IMR-90 (cell line): Measurements from ENCODE around the gene DPP6. TPM values are rescaled to one million over a fixed set of nuclear protein-coding genes. Genes with fewer than 3 reads are reported as not detected.

ENCODE experiments used
- ATAC-seq: fragments of 200-7000 bp; cut with Tn5 transposase; 2 replicates; pipeline ENCODE4 v1.9.1; 2020; ENCODE audit warnings: low read depth, mild to moderate bottlenecking, moderate library complexity
- BruUV-seq: library from RNA; stranded (reverse); fragments of 400-500 nt; replicated peaks from 2 replicates; lab custom pipeline; 2021; lab: Mats Ljungman, UMichigan
- CTCF ChIA-PET: fragments of 300-600 bp; formaldehyde crosslinking; extraction: SDS; loops from one replicate; lab custom pipeline; 2021; ENCODE audit warnings: antibody characterized with exemption; lab: Yijun Ruan, JAX
- POLR2A ChIA-PET: fragments of 300-600 bp; sonication (Branson Sonifier 250); formaldehyde crosslinking; loops from one replicate; lab custom pipeline; 2022; ENCODE audit warnings: antibody characterized with exemption; ENCODE audit not compliant: unreplicated experiment; lab: Charles Lee
- DNase-seq: peaks from one replicate; pipeline ENCODE4 v3.0.0; 2013
- H2AFZ ChIP-seq: replicated peaks from 2 replicates; pipeline ENCODE3; 2013; ENCODE audit warnings: low read length, mild to moderate bottlenecking; ENCODE audit not compliant: poor library complexity
- H2AK5ac ChIP-seq: 2 replicates; pipeline ENCODE4 v1.6.1; 2013; ENCODE audit warnings: low read depth, low read length, inconsistent platforms
- H2AK9ac ChIP-seq: replicated peaks from 2 replicates; pipeline ENCODE3; 2013; ENCODE audit warnings: mild to moderate bottlenecking, low read depth, low read length, moderate library complexity; ENCODE audit not compliant: poor library complexity
- H2BK120ac ChIP-seq: 2 replicates; pipeline ENCODE4 v1.6.1; 2013; ENCODE audit warnings: low read depth, low read length, inconsistent platforms
- H2BK15ac ChIP-seq: 3 replicates; pipeline ENCODE4 v1.6.1; 2013; ENCODE audit warnings: low read depth, low read length, inconsistent platforms
- H2BK20ac ChIP-seq: 2 replicates; pipeline ENCODE4 v1.6.1; 2013; ENCODE audit warnings: low read depth, mild to moderate bottlenecking, inconsistent platforms, low read length, moderate library complexity
- H2BK5ac ChIP-seq: 2 replicates; pipeline ENCODE4 v1.6.1; 2013; ENCODE audit warnings: mild to moderate bottlenecking, low read depth, low read length, inconsistent platforms; ENCODE audit not compliant: poor library complexity, severe bottlenecking
- H3K14ac ChIP-seq: replicated peaks from 2 replicates; pipeline ENCODE4 v1.6.1; 2013; ENCODE audit warnings: low read depth, low read length, inconsistent platforms
- H3K18ac ChIP-seq: 2 replicates; pipeline ENCODE4 v1.6.1; 2013; ENCODE audit warnings: low read depth, low read length, control low read depth
- H3K23ac ChIP-seq: 2 replicates; pipeline ENCODE4 v1.6.1; 2013; ENCODE audit warnings: low read depth, low read length, inconsistent platforms
- H3K27ac ChIP-seq: 2 replicates; pipeline ENCODE4 v1.5.1; 2013; ENCODE audit warnings: mild to moderate bottlenecking, control low read depth, low read length; ENCODE audit not compliant: insufficient read depth
- H3K27me3 ChIP-seq: 2 replicates; pipeline ENCODE4 v1.6.1; 2013; ENCODE audit warnings: low read length; ENCODE audit not compliant: control insufficient read depth, insufficient read depth
- H3K36me3 ChIP-seq: 2 replicates; pipeline ENCODE4 v1.6.1; 2013; ENCODE audit warnings: low read length, mixed read lengths; ENCODE audit not compliant: control insufficient read depth, insufficient read depth
- H3K4ac ChIP-seq: 2 replicates; pipeline ENCODE4 v1.6.1; 2013; ENCODE audit warnings: low read depth, low read length, inconsistent platforms
- H3K4me1 ChIP-seq: 2 replicates; pipeline ENCODE4 v1.6.1; 2013; ENCODE audit warnings: low read length, mixed read lengths; ENCODE audit not compliant: control insufficient read depth, insufficient read depth
- H3K4me2 ChIP-seq: 2 replicates; pipeline ENCODE4 v1.6.1; 2013; ENCODE audit warnings: low read depth, mild to moderate bottlenecking, control low read depth, low read length, moderate library complexity
- H3K4me3 ChIP-seq: 2 replicates; pipeline ENCODE4 v1.5.1; 2013; ENCODE audit warnings: low read depth, mild to moderate bottlenecking, control low read depth, low read length, moderate library complexity; ENCODE audit not compliant: insufficient read depth
- H3K56ac ChIP-seq: 2 replicates; pipeline ENCODE4 v1.6.1; 2013; ENCODE audit warnings: low read length, inconsistent platforms; ENCODE audit not compliant: insufficient read depth; ENCODE audit errors: extremely low read depth
- H3K79me1 ChIP-seq, 2 experiments: 2 replicates each; pipeline ENCODE4 v1.6.1; 2013; ENCODE audit warnings: low read length in 2 of 2, inconsistent platforms in 1 of 2, low read depth in 1 of 2
- H3K9ac ChIP-seq: 2 replicates; pipeline ENCODE4 v1.6.1; 2013; ENCODE audit warnings: low read depth, low read length, control low read depth
- H3K9me1 ChIP-seq: 2 replicates; pipeline ENCODE4 v1.6.1; 2013; ENCODE audit warnings: low read length, inconsistent platforms; ENCODE audit not compliant: insufficient read depth
- H3K9me3 ChIP-seq: 2 replicates; pipeline ENCODE4 v1.6.1; 2013; ENCODE audit warnings: low read length; ENCODE audit not compliant: control insufficient read depth, insufficient read depth
- H4K20me1 ChIP-seq: 2 replicates; pipeline ENCODE4 v1.6.1; 2013; ENCODE audit warnings: low read length, inconsistent platforms; ENCODE audit not compliant: insufficient read depth
- H4K5ac ChIP-seq: 2 replicates; pipeline ENCODE4 v1.6.1; 2013; ENCODE audit warnings: mild to moderate bottlenecking, low read depth, low read length, control low read depth
- H4K8ac ChIP-seq, 2 experiments: 2 replicates each; pipeline ENCODE4 v1.6.1; 2013; ENCODE audit warnings: low read depth in 2 of 2, low read length in 2 of 2, control low read depth in 1 of 2, inconsistent platforms in 1 of 2
- H4K91ac ChIP-seq: 2 replicates; pipeline ENCODE4 v1.6.1; 2013; ENCODE audit warnings: low read depth, low read length, inconsistent platforms; ENCODE audit not compliant: insufficient read depth
- CHD1 ChIP-seq: IDR thresholded peaks from 2 replicates; pipeline ENCODE4 v1.6.1; 2012; ENCODE audit warnings: low read depth, low read length, improper control_type of control experiment
- FOS ChIP-seq: fragments of 150-350 bp; IDR thresholded peaks from 2 replicates; pipeline ENCODE4 v1.6.1; 2016; ENCODE audit warnings: low read depth, low read length
- MAFK ChIP-seq: IDR thresholded peaks from 2 replicates; pipeline ENCODE4 v1.6.1; 2012; ENCODE audit warnings: low read depth, low read length, improper control_type of control experiment
- MAZ ChIP-seq: IDR thresholded peaks from 2 replicates; pipeline ENCODE4 v1.6.1; 2012; ENCODE audit warnings: low read depth, mild to moderate bottlenecking, low read length, improper control_type of control experiment, moderate library complexity, borderline replicate concordance
- NFE2L2 ChIP-seq: fragments of 150-350 bp; IDR thresholded peaks from 2 replicates; pipeline ENCODE4 v1.6.1; 2016; ENCODE audit warnings: low read depth, mild to moderate bottlenecking, low read length
- RCOR1 ChIP-seq: IDR thresholded peaks from 2 replicates; pipeline ENCODE4 v1.6.1; 2012; ENCODE audit warnings: mild to moderate bottlenecking, low read length, improper control_type of control experiment; ENCODE audit not compliant: insufficient replicate concordance
- WGBS, 2 experiments: methylation state at CpG; one replicate each; pipeline versions ENCODE4 v1.1.5 to v1.1.7; 2013; ENCODE audit warnings: missing lambda C conversion rate in 2 of 2; ENCODE audit not compliant: insufficient read length in 1 of 2; ENCODE audit errors: extremely low coverage in 2 of 2; 5-methylcytosine and 5-hydroxymethylcytosine counted together
- dilution Hi-C: fragments of 300-500 bp; cut with HindIII; formaldehyde crosslinking; loops from one replicate; pipeline ENCODE4 v1.14.3; 2018; ENCODE audit warnings: low sequenced_read_pairs; ENCODE audit not compliant: unreplicated experiment
- in situ Hi-C: fragments of 300-500 bp; cut with MboI; formaldehyde crosslinking; loops from 3 replicates; pipeline ENCODE4 v1.14.3; 2019; ENCODE audit warnings: low sequenced_read_pairs, inconsistent platforms, mixed read lengths
- intact Hi-C: fragments of 100-400 bp; cut with micrococcal nuclease; formaldehyde crosslinking; loops from 2 replicates; pipeline ENCODE4 v1.10.0; 2022
- polyA plus RNA-seq, 3 experiments: library from polyadenylated mRNA; depleted of rRNA; stranded (reverse); fragments of >200 nt; gene quantifications; 2 replicates each; pipeline ENCODE4 v1.2.3, GENCODE V29; 2012; ENCODE audit warnings: low replicate concordance in 1 of 3
- total RNA-seq: library from RNA; depleted of rRNA; stranded (reverse); fragments of >200 nt; gene quantifications from 2 replicates; pipeline ENCODE4 v1.2.3, GENCODE V29; 2012
- TF ChIP-seq, protein P1 (sequence below): fragments of 150-350 bp; IDR thresholded peaks from 2 replicates; pipeline ENCODE4 v1.6.1; 2016; ENCODE audit warnings: low read depth, mild to moderate bottlenecking, low read length, moderate library complexity, borderline replicate concordance

The DPP6 gene
- total and polyA plus RNA-seq, 2 of the 4 experiments (the other 2 are of a cell fraction) = not detected

DNA sequence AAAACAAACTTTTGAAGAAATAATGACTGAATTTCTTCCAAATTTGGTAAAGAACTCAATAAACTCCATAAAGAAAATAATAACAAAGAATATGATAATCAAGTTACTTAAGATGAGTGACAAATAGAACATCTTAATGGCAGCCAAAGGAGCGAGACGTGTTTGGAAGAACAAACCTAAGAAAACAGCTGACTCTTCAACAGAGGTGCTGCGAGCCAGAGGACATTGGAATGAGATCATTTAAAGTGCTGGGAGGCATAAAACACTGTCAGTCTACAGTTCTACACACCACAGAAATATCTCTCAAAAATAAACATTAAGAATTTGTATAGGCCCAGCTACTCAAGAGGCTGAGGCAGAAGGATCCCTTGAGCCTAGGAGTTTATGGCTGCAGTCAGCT, 507.3 kb downstream of the DPP6 start:
- ChIA-PET POLR2A (no interaction called here), CTCF (no interaction called here)
- H3K9ac ChIP-seq = no peak overlapping the region
- whole genome bisulfite sequencing, 2 experiments = no CpG with 5 or more reads among the region's 3 CpGs
- H3K4me2 ChIP-seq = no peak overlapping the region
- BruUV-seq = no TSS peak
- H4K20me1 ChIP-seq = no peaks in the 10 kb centered on the region
- no peaks in the 10 kb centered on the region for H3K79me1 ChIP-seq
- no peak overlapping the region for H2AFZ ChIP-seq
- H3K4me3 ChIP-seq = no peak overlapping the region
- H3K9me1 ChIP-seq = no peaks in the 10 kb centered on the region
- peaks cover 10% of the 10 kb centered on the region for H3K9me3 ChIP-seq
- no peak overlapping the region for H3K18ac ChIP-seq
- no peak overlapping the region for H2BK120ac ChIP-seq
- H2BK5ac ChIP-seq = no peak overlapping the region
- H2AK5ac ChIP-seq = no peak overlapping the region
- H2AK9ac ChIP-seq = no peak overlapping the region
- H4K91ac ChIP-seq = no peak overlapping the region
- H3K56ac ChIP-seq = no peak overlapping the region
- H4K8ac ChIP-seq = no peak overlapping the region
- no peak overlapping the region for H2BK15ac ChIP-seq
- no peak for TF ChIP-seq FOS
- TF ChIP-seq RCOR1 = no peak
- TF ChIP-seq MAZ = no peak
- TF ChIP-seq, protein P1, sequence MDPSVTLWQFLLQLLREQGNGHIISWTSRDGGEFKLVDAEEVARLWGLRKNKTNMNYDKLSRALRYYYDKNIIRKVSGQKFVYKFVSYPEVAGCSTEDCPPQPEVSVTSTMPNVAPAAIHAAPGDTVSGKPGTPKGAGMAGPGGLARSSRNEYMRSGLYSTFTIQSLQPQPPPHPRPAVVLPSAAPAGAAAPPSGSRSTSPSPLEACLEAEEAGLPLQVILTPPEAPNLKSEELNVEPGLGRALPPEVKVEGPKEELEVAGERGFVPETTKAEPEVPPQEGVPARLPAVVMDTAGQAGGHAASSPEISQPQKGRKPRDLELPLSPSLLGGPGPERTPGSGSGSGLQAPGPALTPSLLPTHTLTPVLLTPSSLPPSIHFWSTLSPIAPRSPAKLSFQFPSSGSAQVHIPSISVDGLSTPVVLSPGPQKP = no peak
- no peak for TF ChIP-seq CHD1
- TF ChIP-seq MAFK = no peak
- TF ChIP-seq NFE2L2 = no peak
- H3K14ac ChIP-seq = no peak overlapping the region
- in situ Hi-C loops = no loop called here
- intact Hi-C loops = no loop called here
- H2BK20ac ChIP-seq = no peak overlapping the region
- H3K4ac ChIP-seq = no peak overlapping the region
- no peaks in the 10 kb centered on the region for H3K4me1 ChIP-seq
- no peaks in the 10 kb centered on the region for H3K27me3 ChIP-seq
- no peak overlapping the region for H3K23ac ChIP-seq
- H3K27ac ChIP-seq = no peak overlapping the region
- no peak for DNase-seq
- H3K36me3 ChIP-seq = no peaks in the 10 kb centered on the region
- no peak for ATAC-seq
- H4K5ac ChIP-seq = no peak overlapping the region
- dilution Hi-C loops = no loop called here
